AG20443 (cell line): ENCODE measurements around the gene RNF4.
"Not testable (repeated sequence)": the region's sequence is repeated elsewhere in the genome, so short reads cannot be mapped to it uniquely, and the experiment has no call there.

Source experiments
- DNase-seq: peaks from one replicate; pipeline ENCODE4 v3.0.0; 2012; ENCODE audit warnings: low spot score, mixed read lengths

The RNF4 gene

GRCh38 chr4:2468456-2469191, at the start of gene RNF4:
Gene RNF4, plus strand, starts transcription at chr4:2469106. Its CDS starts 21,388 bp downstream, at chr4:2490494.
- peak; percentile 98 for DNase-seq

- DNase-seq = no peak
These were observed 49.1 kb upstream of the RNF4 start for GRCh38 chr4:2419814-2420213.

GRCh38 chr4:2421928-2422327, 47.0 kb upstream of the RNF4 start:
- no peak for DNase-seq

GRCh38 chr4:2423066-2423465, 45.8 kb upstream of the RNF4 start:
- DNase-seq = no peak

- DNase-seq = no peak
These were observed 45.2 kb upstream of the RNF4 start for GRCh38 chr4:2423695-2424094.

- DNase-seq = peak; percentile 53
These were observed 44.3 kb upstream of the RNF4 start for GRCh38 chr4:2424581-2424980.

GRCh38 chr4:2425386-2426068, 43.4 kb upstream of the RNF4 start:
- DNase-seq = no peak

GRCh38 chr4:2426069-2426397, 42.9 kb upstream of the RNF4 start:
- no peak for DNase-seq

- no peak for DNase-seq
These were observed 42.1 kb upstream of the RNF4 start for GRCh38 chr4:2426711-2427275.

GRCh38 chr4:2427383-2428334, 41.2 kb upstream of the RNF4 start:
- DNase-seq = no peak

GRCh38 chr4:2428496-2429213, 40.3 kb upstream of the RNF4 start:
- DNase-seq = no peak

GRCh38 chr4:2429945-2430757, 38.8 kb upstream of the RNF4 start:
- DNase-seq = not testable (repeated sequence)

GRCh38 chr4:2432004-2432403, 36.9 kb upstream of the RNF4 start:
- no peak for DNase-seq

GRCh38 chr4:2432991-2433530, 35.8 kb upstream of the RNF4 start:
- DNase-seq = peak; percentile 69

- no peak for DNase-seq
These were observed 35.1 kb upstream of the RNF4 start for GRCh38 chr4:2433609-2434350.

GRCh38 chr4:2434420-2434819, 34.5 kb upstream of the RNF4 start:
- DNase-seq = no peak

GRCh38 chr4:2436301-2436700, 32.6 kb upstream of the RNF4 start:
- DNase-seq = peak; percentile 66

- DNase-seq = no peak
These were observed 32.0 kb upstream of the RNF4 start for GRCh38 chr4:2436761-2437474.
